Uterus (tissue), 4 donors: ENCODE data around the gene CHAD. TPM values are rescaled to one million over a fixed set of nuclear protein-coding genes. Genes with fewer than 3 reads are reported as not detected.

Source experiments
- DNase-seq, 2 donors: peaks; one replicate each; pipeline ENCODE4 v3.0.0-alpha.2; 2019 to 2020
- H3K27ac ChIP-seq, 2 donors: fragments of 200-600 bp; sonication (generic); 1 replicate in 1 of 2; 2 replicates in 1 of 2; pipeline ENCODE4 v1.5.1; 2016 to 2018
- H3K27me3 ChIP-seq, 2 donors: fragments of 200-600 bp; sonication (generic); one replicate each; pipeline ENCODE4 v1.5.1; 2018 to 2019; ENCODE audit warnings: control low read depth in 1 of 2
- H3K36me3 ChIP-seq, 2 donors: fragments of 200-600 bp; sonication (generic); one replicate each; pipeline ENCODE4 v1.5.1; 2019; ENCODE audit warnings: control low read depth in 1 of 2
- H3K4me1 ChIP-seq, 2 donors: fragments of 200-600 bp; sonication (generic); one replicate each; pipeline ENCODE4 v1.5.1; 2018 to 2019; ENCODE audit warnings: control low read depth in 1 of 2
- H3K4me3 ChIP-seq, 2 donors: fragments of 200-600 bp; sonication (generic); 1 replicate in 1 of 2; 2 replicates in 1 of 2; pipeline ENCODE4 v1.5.1; 2018 to 2019; ENCODE audit warnings: mild to moderate bottlenecking in 1 of 2
- H3K9me3 ChIP-seq, 2 donors: fragments of 200-600 bp; sonication (generic); one replicate each; pipeline ENCODE4 v1.5.1; 2019; ENCODE audit warnings: control low read depth in 1 of 2
- CTCF ChIP-seq, 4 experiments: fragments of 200-600 bp in 2 of 4; fragments of 450-650 bp in 2 of 4; sonication (generic) in 2 of 4; IDR thresholded peaks; one replicate each; pipeline ENCODE4 v1.5.1; 2016 to 2019; ENCODE audit warnings: antibody characterized with exemption in 4 of 4, mild to moderate bottlenecking in 2 of 4, moderate library complexity in 1 of 4
- POLR2A ChIP-seq, 2 donors: fragments of 450-650 bp; IDR thresholded peaks; one replicate each; pipeline ENCODE4 v1.6.1; 2016; ENCODE audit warnings: antibody characterized with exemption in 2 of 2, mild to moderate bottlenecking in 1 of 2, moderate library complexity in 1 of 2
- intact Hi-C: fragments of 100-400 bp; cut with DNase I; formaldehyde crosslinking; loops from one replicate; pipeline ENCODE4 v1.15.1; 2023; ENCODE audit warnings: low total_unique reads
- total RNA-seq, 4 donors: library from RNA; depleted of rRNA in 3 of 4; stranded (reverse); fragments of >200 nt in 3 of 4; gene quantifications; one replicate each; pipeline versions ENCODE4 v1.1.0 to v1.2.4, GENCODE V29; 2014 to 2023
- donor health status: DM: yes; HTN: yes; CAD: no.

Gene CHAD
- total RNA-seq, 4 donors from 2014 or later = not detected

DNA sequence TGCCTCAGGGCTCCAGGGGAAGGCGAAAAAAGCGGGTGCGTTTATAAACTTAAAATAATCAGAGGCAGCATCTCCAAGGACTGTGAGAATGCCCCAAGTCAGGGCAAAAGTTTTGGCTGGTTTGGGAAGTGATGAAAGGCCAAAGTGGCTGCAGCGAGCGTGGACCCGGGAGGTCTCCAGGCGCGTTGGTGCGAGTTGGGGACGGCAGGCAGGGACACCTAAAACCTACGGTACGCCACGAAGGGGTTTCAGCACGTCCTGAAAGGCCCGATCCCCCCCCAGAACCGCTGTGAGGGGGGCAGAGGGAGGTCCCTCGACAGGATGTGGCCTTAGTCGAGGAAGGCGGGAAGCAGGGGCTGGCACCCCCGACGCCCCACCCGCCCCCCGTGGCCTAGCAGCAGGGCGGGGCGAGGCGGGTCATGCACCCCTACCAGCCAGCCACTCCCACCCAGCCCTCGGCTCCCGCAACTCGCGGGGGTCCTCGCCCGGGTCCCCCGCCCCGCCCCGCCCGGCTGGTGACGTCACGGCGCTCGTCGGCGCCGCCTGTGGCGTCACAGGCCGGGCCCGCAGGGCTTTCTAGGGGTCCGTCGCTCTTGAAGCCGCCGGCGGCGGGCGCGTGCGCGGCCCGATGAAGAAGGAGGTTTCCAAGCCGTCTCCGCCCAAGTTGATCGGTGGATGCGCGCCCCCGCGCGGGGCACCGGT lies 39.3 kb upstream of the CHAD start, which contains the start of gene MYCBPAP:
TSS of gene MYCBPAP (plus strand) at position 569 of the 702 bp plus-strand sequence. CDS start 236 bp downstream, outside the sequence.
- Histone ChIP-seq H3K36me3 (no peaks in the 10 kb centered on the region), H3K4me1 (no peaks in the 10 kb centered on the region), H3K9me3 (no peaks in the 10 kb centered on the region), H3K27me3 (no peaks in the 10 kb centered on the region), H3K27ac (peak within 1 kb of the TSS; percentile 80 to 90), H3K4me3 (peak within 1 kb of the TSS; percentile 44 to 52)
- intact Hi-C loops = no loop called here
- DNase-seq = peak; percentile 81 to 87
- peak; percentile 11 to 27 (median 14) for TF ChIP-seq CTCF (IDR thresholded peaks at IDR 0.05)
- TF ChIP-seq POLR2A (IDR thresholded peaks at IDR 0.05) = peak in 1 of 2 donors; percentile 50

DNA sequence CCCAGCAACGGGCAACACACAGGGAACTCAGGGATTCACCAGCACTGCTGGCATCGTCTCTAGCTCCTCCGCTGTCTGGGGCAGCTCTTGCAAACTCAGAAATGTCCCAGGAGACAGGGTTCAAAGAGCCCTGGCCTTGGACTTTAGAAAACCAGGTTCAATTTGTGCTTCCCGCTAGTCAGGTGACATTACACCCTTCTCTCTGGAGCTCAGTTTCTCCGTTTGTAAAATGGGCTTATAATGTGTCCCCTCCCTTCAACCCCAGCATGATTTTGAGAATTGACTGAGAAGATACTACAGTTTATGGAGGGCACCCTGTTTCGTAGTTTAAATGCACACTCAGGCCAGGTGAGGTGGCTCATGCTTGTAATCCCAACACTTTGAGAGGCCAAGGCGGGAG lies 37.6 kb upstream of the CHAD start:
- H3K36me3 ChIP-seq = no peaks in the 10 kb centered on the region
- no peaks in the 10 kb centered on the region for H3K4me1 ChIP-seq
- TF ChIP-seq POLR2A (IDR thresholded peaks at IDR 0.05) (no peak), CTCF (IDR thresholded peaks at IDR 0.05) (no peak)
- intact Hi-C loops = no loop called here
- H3K27me3 ChIP-seq = no peaks in the 10 kb centered on the region
- no peak overlapping the region for H3K4me3 ChIP-seq
- H3K27ac ChIP-seq = no peak overlapping the region
- H3K9me3 ChIP-seq = no peaks in the 10 kb centered on the region
- no peak for DNase-seq

- intact Hi-C loops = no loop called here
- TF ChIP-seq POLR2A (IDR thresholded peaks at IDR 0.05) (no peak), CTCF (IDR thresholded peaks at IDR 0.05) (no peak)
- no peak overlapping the region for H3K27ac ChIP-seq
Observed at GRCh38 chr17:50505591-50506130, 37.0 kb upstream of the CHAD start.

DNA sequence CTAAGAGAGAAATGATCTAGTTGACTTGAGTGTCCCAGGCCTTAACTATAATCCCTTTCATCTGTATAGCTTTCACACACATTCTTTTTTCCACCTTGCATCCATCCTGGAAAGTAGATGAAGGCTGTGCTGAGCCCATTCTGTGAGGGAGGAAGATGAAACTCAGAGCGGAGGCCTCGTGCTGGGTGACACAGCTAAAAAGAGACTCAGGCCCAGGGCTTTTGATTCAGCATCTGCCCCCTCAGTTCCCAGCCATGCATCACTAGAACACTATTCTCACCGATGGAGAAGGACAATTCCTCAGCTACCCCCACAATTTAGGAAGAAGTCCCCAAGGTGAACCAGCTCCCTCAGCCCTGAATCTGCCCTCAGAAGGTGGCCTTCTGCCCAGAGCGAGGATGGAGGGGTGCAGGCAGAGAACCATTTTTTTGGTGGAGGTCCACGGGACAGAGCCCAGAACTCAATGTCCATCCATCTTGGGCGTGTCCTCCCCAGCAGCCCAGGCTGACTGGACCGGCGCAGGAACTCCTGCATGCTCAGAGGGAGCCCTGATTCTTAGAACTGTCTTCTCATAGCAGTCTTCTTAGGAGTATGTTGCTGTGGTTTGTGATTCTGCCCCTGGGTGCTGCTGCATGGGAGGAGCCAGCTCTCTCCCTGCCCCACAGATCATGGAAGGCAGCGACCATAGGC lies 33.8 kb upstream of the CHAD start:
- Histone ChIP-seq H3K4me1 (no peaks in the 10 kb centered on the region), H3K27me3 (no peaks in the 10 kb centered on the region), H3K36me3 (no peaks in the 10 kb centered on the region), H3K4me3 (no peak overlapping the region), H3K9me3 (no peaks in the 10 kb centered on the region), H3K27ac (no peak overlapping the region)
- intact Hi-C loops = no loop called here
- no peak for DNase-seq
- TF ChIP-seq CTCF (IDR thresholded peaks at IDR 0.05) (no peak), POLR2A (IDR thresholded peaks at IDR 0.05) (no peak)

More at GRCh38 chr17:50505591-50506130, 37.0 kb upstream of the CHAD start:
- no peak for DNase-seq
- H3K36me3 ChIP-seq = no peaks in the 10 kb centered on the region
- H3K9me3 ChIP-seq = no peaks in the 10 kb centered on the region
- no peak overlapping the region for H3K4me3 ChIP-seq
- H3K4me1 ChIP-seq = no peaks in the 10 kb centered on the region
- no peaks in the 10 kb centered on the region for H3K27me3 ChIP-seq

GRCh38 chr17:50501054-50501453 lies 32.4 kb upstream of the CHAD start:
- TF ChIP-seq POLR2A (IDR thresholded peaks at IDR 0.05) = no peak
- TF ChIP-seq CTCF (IDR thresholded peaks at IDR 0.05) = peak in 2 of 4 experiments; percentile 10 to 14
- no peaks in the 10 kb centered on the region for H3K36me3 ChIP-seq
- no peaks in the 10 kb centered on the region for H3K27me3 ChIP-seq
- H3K4me1 ChIP-seq = no peaks in the 10 kb centered on the region
- no peaks in the 10 kb centered on the region for H3K9me3 ChIP-seq
- intact Hi-C loops = no loop called here
- no peak overlapping the region for H3K27ac ChIP-seq
- no peak overlapping the region for H3K4me3 ChIP-seq
- no peak for DNase-seq
